Measurements from ENCODE around the gene PRX. TPM values are rescaled to one million over a fixed set of nuclear protein-coding genes. Genes with fewer than 3 reads are reported as not detected.

PRX gene
- 0.97 and 1.1 TPM in 2 replicates for total RNA-seq

GRCh38 chr19:40413291-40413845 lies at the start of gene PRX:
Gene PRX (minus strand): TSS chr19:40413378. CDS start chr19:40407932, 5,446 bp downstream.

GRCh38 chr19:40444000-40444824 lies 31.0 kb upstream of the PRX start, which contains the start of gene SERTAD3:
Gene SERTAD3 (minus strand): TSS chr19:40444335. CDS start chr19:40442080, 2,255 bp downstream.

GRCh38 chr19:40425450-40426287 lies 12.5 kb upstream of the PRX start, which contains the start of gene SERTAD1:
Gene SERTAD1 (minus strand): TSS chr19:40425992. CDS start chr19:40423546, 2,446 bp downstream.

GRCh38 chr19:40390084-40390742 lies 23.0 kb downstream of the PRX start, which contains the start of gene HIPK4:
Gene HIPK4 (minus strand): TSS chr19:40390181. CDS start chr19:40389902, 279 bp downstream.

GRCh38 chr19:40348125-40348913 lies 64.9 kb downstream of the PRX start, which contains the start of the genes C19orf47 and PLD3:
Gene C19orf47 (minus strand): TSS chr19:40348397. CDS start chr19:40341857, 6,540 bp downstream.
Gene PLD3 (plus strand): TSS chr19:40348695. CDS start chr19:40366484, 17,789 bp downstream.

Other genes with a start within 250 kb of the PRX start
- gene MAP3K10, start 222.0 kb downstream of the PRX start, total RNA-seq = 5.0 and 9.8 TPM in 2 replicates
- gene TTC9B, start 195.0 kb downstream of the PRX start, total RNA-seq = not detected in 2 replicates
- gene CCNP, start 186.7 kb downstream of the PRX start, total RNA-seq = 0.16 TPM in 1 of 2 replicates, not detected in the other
- 20.2 and 44.6 TPM in 2 replicates for gene AKT2, start 128.0 kb downstream of the PRX start, total RNA-seq
- gene C19orf47, start 65.0 kb downstream of the PRX start, total RNA-seq = 5.2 and 7.0 TPM in 2 replicates
- gene PLD3, start 64.7 kb downstream of the PRX start, total RNA-seq = 80.5 and 169 TPM in 2 replicates
- 0.06 TPM in 1 of 2 replicates, not detected in the other for gene HIPK4, start 23.2 kb downstream of the PRX start, total RNA-seq
- gene SERTAD1, start 12.6 kb upstream of the PRX start, total RNA-seq = 21.0 and 21.7 TPM in 2 replicates
- 18.8 and 19.4 TPM in 2 replicates for gene SERTAD3, start 31.0 kb upstream of the PRX start, total RNA-seq
- 53.3 and 67.3 TPM in 2 replicates for gene BLVRB, start 52.4 kb upstream of the PRX start, total RNA-seq
- gene SPTBN4, start 53.6 kb upstream of the PRX start, total RNA-seq = 0.06 TPM in 1 of 2 replicates, not detected in the other
- 30.4 and 41.8 TPM in 2 replicates for gene SHKBP1, start 163.5 kb upstream of the PRX start, total RNA-seq
- gene LTBP4, start 188.0 kb upstream of the PRX start, total RNA-seq = 3.9 and 73.7 TPM in 2 replicates